GM23338 (cell line): ENCODE results near the gene UNKL.

Experiments used
- ETS1 ChIP-seq: IDR thresholded peaks from 2 replicates; pipeline ENCODE4 v1.6.1; 2016; ENCODE audit warnings: antibody characterized with exemption
- EZH2 ChIP-seq: fragments of 200-600 bp; sonication (generic); IDR thresholded peaks from one replicate; pipeline ENCODE4 v1.8.0; 2017; ENCODE audit warnings: antibody characterized with exemption, mild to moderate bottlenecking, low read depth; ENCODE audit not compliant: unreplicated experiment
- EZH2phosphoT487 ChIP-seq: fragments of 200-600 bp; sonication (generic); IDR thresholded peaks from one replicate; pipeline ENCODE4 v1.8.1; 2018; ENCODE audit warnings: antibody characterized with exemption; ENCODE audit not compliant: unreplicated experiment
- POLR2AphosphoS5 ChIP-seq: IDR thresholded peaks from 2 replicates; pipeline ENCODE4 v1.6.1; 2016; ENCODE audit warnings: antibody characterized with exemption, low read depth
- TF ChIP-seq, protein P1 (sequence below), 2 experiments: fragments of 200-600 bp in 1 of 2; sonication (generic) in 1 of 2; conservative IDR thresholded peaks; 2 replicates each; pipeline versions ENCODE4 v1.5.1 to v1.6.1; 2016 to 2017; ENCODE audit warnings: antibody characterized with exemption in 2 of 2, low read depth in 2 of 2, mild to moderate bottlenecking in 2 of 2, moderate library complexity in 1 of 2
- TF ChIP-seq, protein P2 (sequence below): IDR thresholded peaks from one replicate; pipeline ENCODE4 v1.6.1; 2018; ENCODE audit warnings: antibody characterized with exemption; ENCODE audit not compliant: unreplicated experiment

GRCh38 chr16:1340730-1341494 is 73.6 kb downstream of the UNKL start:
- TF ChIP-seq, protein P1, sequence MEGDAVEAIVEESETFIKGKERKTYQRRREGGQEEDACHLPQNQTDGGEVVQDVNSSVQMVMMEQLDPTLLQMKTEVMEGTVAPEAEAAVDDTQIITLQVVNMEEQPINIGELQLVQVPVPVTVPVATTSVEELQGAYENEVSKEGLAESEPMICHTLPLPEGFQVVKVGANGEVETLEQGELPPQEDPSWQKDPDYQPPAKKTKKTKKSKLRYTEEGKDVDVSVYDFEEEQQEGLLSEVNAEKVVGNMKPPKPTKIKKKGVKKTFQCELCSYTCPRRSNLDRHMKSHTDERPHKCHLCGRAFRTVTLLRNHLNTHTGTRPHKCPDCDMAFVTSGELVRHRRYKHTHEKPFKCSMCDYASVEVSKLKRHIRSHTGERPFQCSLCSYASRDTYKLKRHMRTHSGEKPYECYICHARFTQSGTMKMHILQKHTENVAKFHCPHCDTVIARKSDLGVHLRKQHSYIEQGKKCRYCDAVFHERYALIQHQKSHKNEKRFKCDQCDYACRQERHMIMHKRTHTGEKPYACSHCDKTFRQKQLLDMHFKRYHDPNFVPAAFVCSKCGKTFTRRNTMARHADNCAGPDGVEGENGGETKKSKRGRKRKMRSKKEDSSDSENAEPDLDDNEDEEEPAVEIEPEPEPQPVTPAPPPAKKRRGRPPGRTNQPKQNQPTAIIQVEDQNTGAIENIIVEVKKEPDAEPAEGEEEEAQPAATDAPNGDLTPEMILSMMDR (conservative IDR thresholded peaks at IDR 0.05; ENCODE audit: low read depth in 2 of 2), result no peak
- TF ChIP-seq EZH2phosphoT487, result no peak
- no peak for TF ChIP-seq ETS1
- TF ChIP-seq POLR2AphosphoS5, result no peak
- no peak for TF ChIP-seq EZH2
- TF ChIP-seq, protein P2, sequence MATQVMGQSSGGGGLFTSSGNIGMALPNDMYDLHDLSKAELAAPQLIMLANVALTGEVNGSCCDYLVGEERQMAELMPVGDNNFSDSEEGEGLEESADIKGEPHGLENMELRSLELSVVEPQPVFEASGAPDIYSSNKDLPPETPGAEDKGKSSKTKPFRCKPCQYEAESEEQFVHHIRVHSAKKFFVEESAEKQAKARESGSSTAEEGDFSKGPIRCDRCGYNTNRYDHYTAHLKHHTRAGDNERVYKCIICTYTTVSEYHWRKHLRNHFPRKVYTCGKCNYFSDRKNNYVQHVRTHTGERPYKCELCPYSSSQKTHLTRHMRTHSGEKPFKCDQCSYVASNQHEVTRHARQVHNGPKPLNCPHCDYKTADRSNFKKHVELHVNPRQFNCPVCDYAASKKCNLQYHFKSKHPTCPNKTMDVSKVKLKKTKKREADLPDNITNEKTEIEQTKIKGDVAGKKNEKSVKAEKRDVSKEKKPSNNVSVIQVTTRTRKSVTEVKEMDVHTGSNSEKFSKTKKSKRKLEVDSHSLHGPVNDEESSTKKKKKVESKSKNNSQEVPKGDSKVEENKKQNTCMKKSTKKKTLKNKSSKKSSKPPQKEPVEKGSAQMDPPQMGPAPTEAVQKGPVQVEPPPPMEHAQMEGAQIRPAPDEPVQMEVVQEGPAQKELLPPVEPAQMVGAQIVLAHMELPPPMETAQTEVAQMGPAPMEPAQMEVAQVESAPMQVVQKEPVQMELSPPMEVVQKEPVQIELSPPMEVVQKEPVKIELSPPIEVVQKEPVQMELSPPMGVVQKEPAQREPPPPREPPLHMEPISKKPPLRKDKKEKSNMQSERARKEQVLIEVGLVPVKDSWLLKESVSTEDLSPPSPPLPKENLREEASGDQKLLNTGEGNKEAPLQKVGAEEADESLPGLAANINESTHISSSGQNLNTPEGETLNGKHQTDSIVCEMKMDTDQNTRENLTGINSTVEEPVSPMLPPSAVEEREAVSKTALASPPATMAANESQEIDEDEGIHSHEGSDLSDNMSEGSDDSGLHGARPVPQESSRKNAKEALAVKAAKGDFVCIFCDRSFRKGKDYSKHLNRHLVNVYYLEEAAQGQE, result no peak
